Glomerular visceral epithelial cell (primary cell): Measurements from ENCODE around the gene GATB.

Experiments used
- DNase-seq: peaks from one replicate; pipeline ENCODE4 v3.0.0-alpha.2; 2016; ENCODE audit errors: extremely low spot score

GATB gene

DNA sequence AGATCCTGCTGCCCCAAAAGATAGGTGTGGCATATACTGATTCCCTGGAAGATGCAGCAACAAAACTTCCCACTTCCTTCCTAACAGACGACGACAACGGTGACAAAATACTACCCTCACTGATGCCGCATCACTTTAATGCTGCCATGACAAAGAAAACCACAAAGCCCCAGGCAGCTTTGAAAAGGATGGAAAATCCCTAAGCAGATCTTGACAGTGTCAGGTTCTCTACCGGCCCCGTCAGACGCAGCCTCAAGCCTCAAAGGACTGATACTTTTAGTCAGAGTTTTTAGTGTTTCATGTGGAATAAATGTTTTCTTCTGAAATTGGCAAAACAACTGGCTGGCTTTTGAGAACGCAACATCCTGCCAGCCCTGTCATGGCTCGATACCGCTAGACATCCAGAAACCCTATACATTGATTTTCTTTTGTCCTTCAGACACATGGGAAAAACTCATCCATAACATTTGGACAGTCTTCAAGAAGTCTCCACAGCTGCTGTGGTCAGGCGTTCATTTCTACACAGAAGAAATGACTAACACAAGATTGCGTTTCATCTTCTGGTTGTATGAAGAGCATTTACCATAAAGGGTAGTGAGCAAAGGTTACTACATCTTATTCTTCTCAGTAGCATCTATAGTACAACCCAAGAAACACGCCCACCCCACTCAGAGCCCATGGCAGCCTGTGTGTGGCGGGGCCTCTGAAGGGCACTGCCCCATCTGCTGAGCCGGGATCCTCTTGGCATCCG lies 60.1 kb downstream of the GATB start:
- DNase-seq, result no peak

DNA sequence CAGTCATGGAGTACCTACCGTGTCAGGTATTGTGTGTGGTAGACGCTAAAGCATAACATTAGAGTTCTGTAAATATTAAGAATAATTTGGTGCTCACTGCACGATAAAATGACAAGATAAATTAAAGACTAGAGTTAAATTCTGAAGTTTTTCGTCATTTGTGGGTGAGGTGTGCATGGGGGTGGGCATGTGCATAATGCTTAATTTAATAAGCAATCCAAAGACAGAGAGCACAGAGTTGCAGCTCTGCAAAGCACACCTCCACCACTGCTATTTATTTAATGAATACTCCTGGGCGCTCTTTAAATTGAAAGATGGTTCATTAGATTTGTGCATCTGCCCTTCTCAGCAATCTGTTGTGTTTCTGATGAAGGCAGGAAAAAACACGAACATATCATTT lies 62.6 kb downstream of the GATB start:
- no peak for DNase-seq

DNA sequence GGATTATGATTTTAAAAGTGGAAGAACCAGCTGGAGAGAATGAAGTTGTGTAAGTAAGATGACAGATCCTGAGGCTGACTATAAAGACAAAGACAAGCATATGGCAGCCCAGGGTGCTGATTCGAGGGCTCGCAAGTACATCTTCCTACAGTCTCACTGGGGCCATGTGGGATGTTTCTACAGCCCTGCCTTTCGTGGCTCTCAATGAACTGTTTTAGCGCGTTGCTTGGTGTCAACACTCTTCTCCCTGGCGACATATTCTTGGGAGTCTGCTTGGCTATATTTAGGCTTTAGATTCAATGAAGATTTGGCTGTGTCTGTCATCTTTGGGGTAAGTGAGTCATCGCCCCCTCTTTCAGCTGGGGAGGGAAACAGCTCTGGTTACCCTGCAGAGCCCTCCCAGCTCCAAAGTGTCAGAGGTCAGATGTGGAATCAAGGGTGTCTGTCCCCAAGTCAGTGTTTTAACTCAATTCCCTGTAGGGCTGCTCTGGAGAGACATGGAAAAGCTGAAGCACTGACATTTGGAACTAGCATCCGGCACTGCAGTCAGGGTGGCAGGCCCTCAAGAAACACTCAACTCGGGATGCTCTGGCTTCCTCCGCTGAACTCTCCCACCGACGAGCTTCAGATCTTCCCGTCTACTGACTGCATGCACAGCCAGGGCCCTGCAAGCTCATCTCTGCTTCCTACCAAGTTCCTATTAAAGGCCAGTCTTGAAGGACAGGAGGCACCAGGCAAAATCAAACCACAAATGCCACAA lies 65.7 kb downstream of the GATB start:
- no peak for DNase-seq

DNA sequence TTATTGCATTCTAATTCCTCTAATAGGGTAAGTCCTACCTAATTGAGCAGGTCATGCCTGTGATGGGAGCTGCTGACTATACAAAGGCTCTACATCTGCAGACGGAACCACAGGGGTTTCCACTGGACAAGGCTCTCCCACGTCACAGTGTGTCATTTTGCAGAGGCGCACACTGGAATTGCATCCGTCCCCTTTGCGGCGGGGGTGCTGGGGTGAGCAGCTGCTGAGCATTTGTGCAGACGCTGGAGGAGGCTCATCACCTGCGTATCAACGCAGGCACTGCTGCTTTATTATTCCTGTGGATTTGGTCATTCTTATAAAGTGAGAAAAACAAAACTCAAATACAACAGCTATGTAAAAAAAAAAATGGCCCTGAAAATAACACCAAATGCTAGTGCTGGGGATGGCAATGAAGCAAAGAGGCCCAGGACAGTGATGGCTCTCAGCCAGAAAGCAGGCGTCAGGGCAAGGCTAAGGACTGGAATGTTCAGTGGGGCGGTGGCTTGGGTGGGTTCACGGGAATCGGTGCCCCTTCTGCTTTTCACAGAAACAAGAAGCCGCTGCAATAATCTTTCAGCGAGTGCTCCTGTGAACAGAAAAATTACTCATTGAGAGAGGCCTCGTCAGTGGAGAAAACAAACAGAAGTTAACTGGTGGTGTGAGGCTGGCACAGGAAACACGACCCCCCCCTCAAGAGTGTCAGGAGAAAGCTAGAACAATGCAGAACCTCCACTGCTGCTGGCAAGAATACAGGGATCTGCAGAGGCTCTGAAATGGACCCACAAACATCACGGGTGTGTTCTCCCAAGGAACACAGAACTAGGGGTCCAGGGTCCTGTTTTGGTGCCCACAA lies 67.8 kb downstream of the GATB start:
- DNase-seq, result no peak

DNA sequence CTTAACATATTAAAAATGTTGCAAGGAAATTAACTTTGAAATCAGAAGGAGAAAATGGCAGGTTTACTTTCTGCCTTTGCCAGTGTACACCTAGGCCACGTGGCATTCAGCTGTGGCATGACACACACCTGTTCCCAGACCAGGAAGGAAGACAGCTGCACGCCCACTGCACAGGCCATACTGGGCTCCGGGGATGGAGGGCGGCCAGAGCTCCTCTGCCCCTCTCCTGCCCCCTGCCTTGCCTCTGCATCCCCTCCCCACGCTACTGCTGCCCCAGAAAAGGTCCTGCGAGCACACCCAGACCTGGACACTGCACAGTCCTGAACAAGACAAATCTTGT lies 68.4 kb downstream of the GATB start:
- no peak for DNase-seq

DNA sequence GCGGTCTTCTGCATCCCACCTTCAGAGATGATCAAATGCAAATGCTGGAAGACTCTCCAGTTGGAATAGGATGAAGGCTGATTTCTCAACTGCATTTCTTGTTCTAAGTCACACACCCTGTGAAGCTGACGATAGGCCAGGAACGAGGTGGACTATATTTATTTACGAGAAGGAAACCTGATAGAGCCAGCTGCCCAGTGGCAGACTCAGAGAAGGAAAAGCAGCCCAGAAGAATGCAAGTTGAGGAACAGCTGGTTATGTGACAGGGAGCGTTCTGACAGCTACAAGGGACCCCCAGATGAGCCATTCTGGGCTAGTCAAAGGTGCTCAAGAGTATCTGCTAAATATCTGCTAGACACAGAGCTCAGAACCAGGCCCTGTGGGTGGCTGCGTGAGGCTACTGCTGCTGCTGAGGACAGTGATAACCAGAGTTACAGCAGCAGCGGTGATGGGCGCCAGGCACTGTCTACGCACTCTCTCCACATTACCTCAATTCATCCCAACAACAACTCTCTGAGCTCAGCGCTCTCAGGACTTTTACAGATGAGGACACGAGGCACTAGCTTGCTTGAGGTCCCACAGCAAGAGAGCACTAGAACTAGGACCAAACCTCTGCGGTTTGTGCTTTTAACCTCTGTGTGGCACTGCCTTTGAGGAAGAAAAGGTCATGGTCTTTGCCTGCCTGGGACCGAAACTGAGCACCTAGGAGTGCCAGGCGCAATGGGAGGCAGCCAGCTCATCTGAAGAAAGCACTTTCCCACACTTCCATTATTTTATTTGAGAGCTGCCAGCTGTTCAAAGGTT lies 69.0 kb downstream of the GATB start:
- no peak for DNase-seq

DNA sequence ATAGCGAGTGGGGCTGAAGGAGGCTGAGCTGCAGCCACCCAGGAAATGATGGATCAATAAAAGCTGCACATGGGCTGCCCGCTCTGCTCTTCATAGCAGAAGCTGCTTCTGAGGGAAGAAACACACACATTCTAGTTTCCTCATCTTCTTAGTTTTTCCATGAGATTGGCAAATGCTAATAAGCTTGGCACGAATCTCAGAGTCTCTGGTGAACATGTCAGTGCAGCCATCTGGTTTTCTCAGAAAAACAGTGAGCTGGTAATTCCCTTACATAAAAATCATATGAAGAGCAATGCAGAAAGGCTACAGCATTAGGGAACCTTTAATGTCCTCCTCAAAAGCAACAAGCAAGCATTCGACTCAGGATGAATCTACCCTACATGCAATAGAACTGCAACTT lies 69.9 kb downstream of the GATB start:
- no peak for DNase-seq

DNA sequence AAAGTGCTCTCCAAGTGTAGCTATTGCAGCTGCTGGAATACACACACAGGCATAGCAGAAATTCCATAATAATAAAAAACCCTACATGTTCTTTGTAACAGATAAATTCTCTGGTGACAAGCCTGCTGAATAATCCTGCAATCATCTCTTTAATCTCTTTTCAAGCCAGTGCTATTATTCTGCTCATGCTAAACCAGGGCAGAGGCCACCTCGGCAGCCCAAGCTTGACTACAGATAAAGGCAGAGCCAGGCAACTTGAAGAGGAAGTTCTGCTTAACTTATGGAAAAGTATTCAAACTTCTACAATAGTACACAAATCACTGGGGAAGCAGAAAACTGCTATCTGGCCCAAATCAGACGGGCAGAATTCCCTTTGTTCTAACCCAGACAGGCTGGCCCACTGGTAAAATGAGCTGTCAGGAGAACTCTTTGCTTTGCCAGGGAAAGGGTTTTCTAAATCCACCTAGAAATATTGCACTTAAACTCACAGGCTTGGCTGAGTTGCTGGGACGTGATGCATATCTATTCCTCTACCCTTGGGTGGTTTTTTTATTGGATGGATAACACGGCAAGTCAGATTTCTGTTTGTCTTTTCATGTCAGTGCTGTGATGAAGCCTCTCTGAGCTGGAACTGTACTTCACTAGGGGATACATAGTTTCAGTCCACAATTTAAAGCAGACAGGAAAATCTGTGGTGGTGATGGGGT lies 70.5 kb downstream of the GATB start:
- DNase-seq, result no peak

DNA sequence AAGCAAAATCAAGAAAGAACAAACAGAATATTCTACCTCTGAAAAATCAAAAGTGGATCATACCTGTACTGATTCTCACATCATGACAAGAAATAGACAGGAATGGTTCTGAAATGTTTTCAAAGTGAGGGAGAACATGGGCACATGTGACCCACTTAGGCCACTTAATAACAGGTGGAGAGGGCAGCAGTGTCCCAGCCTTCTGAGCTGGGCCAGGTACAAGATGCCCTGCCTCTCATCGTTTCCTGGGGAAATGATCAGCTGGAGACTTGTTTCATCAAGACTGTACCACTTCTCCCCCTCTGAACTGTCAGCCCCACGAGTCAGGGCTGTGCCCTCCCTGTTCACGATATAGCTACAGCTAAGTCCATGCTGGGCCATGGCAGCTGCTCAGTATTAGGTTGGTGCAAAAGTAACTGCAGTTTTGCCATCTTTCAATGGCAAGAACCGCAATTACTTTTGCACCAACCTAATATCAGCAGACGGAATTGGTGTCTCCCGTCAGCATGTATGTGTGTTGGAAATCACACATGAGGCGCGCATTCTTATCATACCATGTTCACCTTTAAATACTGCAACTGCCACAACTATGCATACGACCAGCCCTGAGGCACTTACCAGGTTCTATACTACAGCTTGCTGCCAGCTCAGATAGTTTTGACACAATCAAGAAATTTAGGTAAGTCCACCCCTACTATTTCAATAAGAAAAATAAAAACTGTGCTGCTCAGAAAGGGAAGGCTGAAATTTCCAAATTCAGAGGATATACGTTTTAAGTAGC lies 71.4 kb downstream of the GATB start:
- no peak for DNase-seq

DNA sequence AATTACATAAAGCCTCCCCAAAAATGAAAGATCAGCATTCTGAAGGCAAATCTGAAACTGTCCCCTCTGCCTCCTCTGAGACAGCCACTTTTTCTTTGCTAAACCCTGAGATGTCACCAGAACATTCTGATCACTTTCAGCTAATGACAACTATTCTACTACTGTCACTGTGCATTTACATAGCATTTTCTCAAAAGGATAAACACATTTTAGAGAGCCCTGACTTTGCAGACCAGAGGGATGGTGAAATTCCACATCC lies 72.1 kb downstream of the GATB start:
- DNase-seq, result no peak

DNA sequence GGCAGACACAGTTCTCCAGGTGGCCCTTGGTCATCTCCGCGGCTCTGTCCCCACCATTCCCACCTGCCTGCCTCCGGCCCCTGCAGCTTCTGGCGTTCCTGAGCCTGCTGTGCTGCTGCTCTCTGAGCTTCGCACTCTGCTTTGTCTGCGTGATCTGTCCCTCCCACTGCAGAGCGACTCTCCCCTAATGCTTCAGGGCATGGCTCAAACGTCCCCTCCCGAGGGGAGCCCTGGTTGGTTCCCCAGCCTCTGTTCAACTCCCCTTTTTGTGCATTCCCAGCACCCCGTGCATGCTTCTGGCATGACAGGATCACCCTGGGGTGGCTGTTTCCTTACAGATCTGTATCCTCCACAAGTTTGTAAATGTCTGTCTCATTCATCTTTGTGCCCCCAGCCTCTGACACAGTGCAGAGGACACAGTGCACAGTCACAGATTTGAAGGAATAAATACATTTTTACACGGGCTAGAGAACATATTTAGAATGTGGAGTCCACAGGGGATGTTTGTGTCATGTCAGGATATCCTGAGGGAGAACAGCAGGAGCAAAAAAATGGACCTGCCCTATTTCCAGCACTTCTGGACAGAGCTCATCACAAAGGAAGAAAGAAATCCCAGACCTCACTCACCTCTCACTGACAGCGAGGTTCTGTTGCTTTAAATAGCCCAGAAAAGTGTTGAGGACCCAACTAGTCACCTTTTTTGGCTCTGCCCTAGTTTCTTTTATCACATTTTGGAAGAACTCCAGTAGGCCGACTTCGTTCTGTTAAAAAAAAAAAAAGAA lies 72.6 kb downstream of the GATB start:
- no peak for DNase-seq

DNA sequence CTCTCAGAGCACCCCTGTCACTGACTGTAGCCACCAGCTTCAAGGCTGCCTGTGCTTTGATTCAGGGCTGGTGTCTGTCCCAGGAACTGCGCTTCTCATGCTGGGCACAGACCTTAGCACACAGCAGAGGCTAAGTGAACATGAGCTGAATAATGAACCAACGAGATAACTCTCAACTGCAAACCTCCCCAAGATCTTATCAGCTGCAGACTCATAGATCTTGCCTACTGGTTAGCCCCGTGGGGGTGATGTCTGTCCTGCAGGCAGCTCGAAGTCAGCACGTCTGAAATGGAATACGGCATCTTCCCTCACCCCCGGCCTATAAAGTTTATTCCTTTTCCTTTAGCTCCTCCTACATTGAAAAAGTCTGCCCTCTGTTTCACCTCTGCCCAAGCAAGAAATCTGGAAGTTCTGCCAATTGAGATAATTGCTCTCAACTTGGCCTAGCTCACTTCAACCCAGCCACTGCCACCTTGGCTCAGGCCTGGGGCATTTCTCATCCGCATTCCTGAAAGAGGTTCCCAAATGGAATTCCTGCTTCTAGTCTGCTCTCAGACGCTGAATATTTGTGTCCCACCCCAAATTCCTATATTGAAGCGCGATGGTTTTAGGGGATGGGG lies 73.7 kb downstream of the GATB start:
- DNase-seq, result no peak

DNA sequence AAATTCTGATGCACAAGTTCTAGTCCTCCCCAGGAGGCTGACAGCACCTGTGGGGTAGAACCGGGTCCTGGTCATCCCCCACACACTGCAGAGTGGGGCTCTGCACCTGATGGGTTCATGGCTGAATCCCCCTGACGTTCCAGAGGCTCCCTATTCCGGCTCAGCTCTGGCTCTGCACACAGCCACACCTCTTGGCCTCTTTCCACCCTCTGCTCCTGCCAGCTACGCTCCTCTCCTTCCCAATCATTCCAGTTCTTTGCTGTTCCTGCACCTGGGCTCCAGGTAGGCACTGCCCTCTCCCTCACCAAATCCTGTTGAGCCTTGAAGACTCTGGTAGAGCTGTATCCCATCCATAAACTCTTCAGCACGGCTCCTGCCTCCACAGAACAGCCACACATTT lies 75.5 kb downstream of the GATB start:
- DNase-seq, result no peak

DNA sequence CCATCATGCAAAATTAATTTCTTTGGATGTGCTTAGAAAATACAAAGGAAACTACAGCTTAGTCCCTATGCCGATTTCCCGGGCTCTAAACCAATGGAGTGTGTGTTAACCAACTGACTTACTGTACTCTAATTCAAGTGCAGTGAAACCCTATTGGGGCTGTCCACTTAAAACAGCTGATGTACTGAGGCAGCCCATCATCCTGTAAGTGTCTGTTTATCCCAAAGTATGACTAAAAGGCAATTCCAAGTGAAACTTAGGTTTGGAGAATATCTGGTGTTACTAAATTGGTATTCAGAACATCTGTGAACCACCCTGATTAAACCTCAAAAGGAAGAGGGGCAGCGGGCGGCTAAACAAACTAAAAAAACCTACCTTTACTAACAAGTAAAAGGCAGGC lies 79.7 kb downstream of the GATB start:
- no peak for DNase-seq

DNA sequence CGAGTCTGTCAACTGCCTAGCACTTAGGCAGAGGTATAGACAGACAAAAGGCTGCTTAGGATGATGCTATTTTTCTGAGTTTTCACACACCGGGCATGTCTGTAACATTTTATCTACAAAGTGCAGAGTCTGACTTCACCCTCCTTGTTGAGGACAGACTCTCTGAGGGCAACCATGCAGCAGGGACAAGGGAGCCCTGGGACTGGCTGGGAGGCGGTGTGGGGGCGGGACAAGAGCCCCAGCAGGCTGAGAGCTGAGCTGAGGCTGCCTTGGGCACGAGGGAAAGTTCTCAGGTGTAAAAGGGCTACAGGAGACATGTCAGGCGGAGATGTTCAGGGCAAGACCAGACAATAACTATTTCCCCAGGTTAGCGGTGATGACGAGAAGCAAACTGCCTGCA lies 81.6 kb downstream of the GATB start:
- DNase-seq, result no peak

DNA sequence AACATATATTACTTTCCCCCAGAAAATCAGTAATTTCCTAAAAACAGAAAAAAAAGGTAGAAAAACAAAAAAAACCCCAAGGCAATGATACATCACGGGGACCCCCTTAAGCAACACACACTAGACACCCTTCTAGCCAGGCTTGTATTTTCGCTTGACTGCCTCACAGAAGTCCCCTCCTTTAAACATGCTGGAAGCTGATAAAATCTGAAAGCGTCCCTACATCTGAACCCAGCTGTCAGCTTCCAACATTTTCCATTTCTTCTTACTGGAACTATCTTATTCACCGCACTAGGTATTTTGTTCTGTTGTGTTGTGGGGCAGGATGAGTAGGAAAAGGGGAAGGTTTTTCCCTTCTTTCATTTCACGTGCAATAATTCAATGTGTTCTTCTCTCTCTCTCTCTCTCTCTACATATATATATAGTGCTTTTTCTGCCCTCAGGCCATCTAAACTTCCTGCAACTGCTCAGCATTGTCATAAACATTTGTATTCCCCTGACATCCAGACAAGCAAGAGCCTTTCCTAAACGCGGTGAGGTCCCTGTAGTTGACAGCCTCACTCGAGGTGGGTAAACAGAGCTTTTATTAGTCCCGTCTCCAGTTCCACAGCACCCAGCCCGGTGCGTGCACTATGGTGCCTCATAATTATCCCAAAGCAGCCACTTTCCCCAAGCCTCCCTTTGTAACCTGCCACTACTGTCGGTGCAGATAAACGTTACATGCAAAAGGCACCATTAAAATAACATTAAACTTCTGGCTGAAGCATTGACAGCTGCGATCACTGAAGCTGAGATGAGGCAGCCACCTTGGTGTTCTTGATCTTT lies 82.5 kb downstream of the GATB start:
- DNase-seq, result no peak

DNA sequence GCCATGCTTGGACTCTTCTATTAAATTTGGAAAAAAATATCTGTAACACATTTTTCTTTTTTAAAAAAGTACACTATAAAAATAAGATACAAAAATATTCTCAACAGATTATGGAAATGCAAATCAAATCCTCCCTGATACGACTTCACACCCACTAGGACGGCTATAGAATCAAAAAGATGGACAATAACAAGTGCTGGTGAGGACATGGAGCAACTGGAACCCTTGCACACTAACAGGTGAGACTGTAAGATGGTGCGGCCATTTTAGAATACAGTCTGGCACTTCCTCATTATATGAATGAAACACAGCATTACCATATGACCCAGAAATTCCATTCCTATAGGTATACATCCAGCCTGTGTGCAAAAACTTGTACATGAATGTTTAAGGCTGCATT lies 83.6 kb downstream of the GATB start:
- no peak for DNase-seq

DNA sequence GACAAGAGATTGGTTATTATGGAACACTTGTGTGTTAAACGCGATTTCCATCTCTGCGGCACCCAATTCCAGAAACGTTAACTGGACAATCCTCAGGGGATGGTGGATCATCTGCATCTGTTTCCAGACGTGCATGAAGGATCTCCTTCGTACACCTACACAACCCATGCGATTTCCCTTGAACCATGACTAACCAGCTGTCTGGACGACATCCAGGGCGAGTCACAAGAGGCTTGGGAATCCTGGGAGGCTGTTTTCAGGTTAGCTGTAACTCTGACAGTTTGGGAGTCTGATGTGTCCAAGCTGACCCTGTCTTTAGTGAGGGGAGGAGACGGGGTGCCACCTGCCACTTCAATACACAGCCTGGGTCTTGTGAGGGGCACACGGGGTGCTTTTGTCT lies 84.5 kb downstream of the GATB start:
- peak; percentile 71 for DNase-seq
